ENCODE results near the gene ADCY6.
A peak's percentile ranks its signal among the peaks of the same experiment; 100 is the strongest.

Gene ADCY6

DNA sequence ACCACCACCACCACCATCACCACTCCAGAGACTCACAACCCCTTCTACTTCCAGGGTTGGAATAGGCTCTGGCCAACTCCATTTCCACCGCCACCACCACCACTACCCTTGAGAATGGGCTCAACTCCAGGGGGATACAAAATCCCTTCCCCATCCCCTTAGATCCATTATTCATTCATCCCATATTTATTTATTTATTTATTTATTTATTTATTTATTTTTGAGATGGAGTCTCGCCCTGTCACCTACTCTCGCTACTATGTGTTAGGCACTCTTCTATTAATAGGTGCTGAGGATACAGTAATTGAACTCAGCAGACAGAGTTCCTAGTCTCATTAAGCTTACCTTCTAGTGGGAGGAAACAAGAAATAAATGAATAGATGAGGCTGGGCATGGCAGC is 4.8 kb upstream of the ADCY6 start:
- DNase-seq (ENCODE audit: low read depth) = no peak
- TF ChIP-seq, protein P1, sequence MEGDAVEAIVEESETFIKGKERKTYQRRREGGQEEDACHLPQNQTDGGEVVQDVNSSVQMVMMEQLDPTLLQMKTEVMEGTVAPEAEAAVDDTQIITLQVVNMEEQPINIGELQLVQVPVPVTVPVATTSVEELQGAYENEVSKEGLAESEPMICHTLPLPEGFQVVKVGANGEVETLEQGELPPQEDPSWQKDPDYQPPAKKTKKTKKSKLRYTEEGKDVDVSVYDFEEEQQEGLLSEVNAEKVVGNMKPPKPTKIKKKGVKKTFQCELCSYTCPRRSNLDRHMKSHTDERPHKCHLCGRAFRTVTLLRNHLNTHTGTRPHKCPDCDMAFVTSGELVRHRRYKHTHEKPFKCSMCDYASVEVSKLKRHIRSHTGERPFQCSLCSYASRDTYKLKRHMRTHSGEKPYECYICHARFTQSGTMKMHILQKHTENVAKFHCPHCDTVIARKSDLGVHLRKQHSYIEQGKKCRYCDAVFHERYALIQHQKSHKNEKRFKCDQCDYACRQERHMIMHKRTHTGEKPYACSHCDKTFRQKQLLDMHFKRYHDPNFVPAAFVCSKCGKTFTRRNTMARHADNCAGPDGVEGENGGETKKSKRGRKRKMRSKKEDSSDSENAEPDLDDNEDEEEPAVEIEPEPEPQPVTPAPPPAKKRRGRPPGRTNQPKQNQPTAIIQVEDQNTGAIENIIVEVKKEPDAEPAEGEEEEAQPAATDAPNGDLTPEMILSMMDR (conservative IDR thresholded peaks at IDR 0.05; ENCODE audit: low read depth, low read length) = no peak
- no peak overlapping the region for H3K4me3 ChIP-seq (ENCODE audit: low read depth, low read length)

DNA sequence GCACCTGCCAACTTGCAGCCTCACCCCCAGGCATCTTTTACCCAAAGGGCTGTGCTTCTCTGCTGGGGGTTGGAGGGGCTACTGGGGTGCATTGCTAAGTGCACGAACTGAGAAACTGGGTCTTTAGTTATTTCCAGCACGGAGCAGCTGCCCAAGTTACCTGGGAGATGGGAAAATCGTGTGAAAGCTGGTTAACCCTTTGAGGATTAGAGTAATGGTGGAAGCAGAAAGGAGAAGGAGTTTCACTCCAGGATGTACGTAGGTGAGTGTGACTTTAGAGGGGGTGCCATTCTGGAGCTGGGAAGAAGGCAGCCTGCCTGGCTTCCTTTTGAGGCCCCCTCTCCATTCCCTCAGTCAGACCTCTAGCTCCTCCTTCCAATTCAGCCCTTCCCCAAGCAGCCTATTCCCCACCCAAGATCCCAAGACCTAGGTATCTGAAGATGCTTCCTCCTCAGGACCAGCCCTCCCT is 1.0 kb upstream of the ADCY6 start:
- TF ChIP-seq, protein P1 (conservative IDR thresholded peaks at IDR 0.05; ENCODE audit: low read depth, low read length) = no peak
- H3K4me3 ChIP-seq (ENCODE audit: low read depth, low read length) = peak overlapping the region; percentile 80
- DNase-seq (ENCODE audit: low read depth) = no peak

DNA sequence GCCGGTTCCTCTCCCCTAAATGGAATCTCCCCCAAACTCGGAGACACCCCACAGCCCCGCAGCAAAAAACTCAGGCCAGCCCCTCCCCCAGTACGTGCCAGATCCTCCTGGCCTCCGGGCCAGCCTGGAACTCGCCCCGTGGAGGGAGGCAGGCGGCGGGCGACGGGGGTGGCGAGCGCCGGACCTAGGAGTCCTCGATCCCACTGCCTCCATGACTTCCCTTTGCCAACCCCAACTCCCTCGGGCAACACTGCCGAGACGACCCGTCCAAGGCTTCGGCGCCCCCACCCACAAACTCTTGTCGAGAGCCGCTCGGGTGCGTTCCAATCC is 400 bp downstream of the ADCY6 start:
- peak overlapping the region; percentile 80 for H3K4me3 ChIP-seq (ENCODE audit: low read depth, low read length)
- TF ChIP-seq, protein P1 (conservative IDR thresholded peaks at IDR 0.05; ENCODE audit: low read depth, low read length) = no peak
- DNase-seq (ENCODE audit: low read depth) = no peak

DNA sequence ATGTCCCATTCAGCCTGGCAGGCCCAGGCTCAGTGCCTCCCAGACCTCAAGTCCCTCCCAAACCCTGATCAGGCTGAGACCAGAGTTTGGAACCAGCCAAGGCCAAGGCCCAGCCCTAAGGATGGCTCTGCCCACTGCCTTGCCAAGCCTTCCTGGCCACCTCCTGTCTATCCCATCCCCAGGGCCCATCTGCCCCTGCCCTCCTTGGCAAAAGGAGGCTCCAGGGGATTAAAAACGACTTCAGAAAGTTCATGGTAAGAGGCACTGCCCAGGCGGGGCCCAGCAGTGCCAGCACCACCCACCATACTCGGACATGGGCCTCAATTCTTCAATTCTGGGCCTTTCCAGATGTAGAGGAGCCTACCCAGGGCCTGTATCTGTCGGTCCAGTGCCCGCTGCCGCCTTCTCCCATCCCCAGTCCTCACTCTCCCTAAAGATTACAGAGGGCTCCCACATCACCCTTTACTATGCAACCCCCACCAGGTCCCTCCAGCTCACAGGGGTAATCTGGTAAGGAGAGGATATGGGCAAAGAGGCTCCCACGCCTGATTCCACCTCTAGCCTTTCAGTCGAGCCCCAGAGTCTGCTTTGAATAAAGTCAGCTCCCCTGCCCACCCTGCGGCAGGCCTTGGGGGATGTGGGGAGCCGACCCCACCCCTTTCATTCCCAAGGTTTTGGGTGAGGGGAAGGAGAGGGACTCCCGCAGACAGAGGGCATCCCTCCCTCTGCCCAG is 932 bp downstream of the ADCY6 start:
- TF ChIP-seq, protein P1 (conservative IDR thresholded peaks at IDR 0.05; ENCODE audit: low read depth, low read length) = no peak
- peak overlapping the region; percentile 80 for H3K4me3 ChIP-seq (ENCODE audit: low read depth, low read length)
- DNase-seq (ENCODE audit: low read depth) = no peak

DNA sequence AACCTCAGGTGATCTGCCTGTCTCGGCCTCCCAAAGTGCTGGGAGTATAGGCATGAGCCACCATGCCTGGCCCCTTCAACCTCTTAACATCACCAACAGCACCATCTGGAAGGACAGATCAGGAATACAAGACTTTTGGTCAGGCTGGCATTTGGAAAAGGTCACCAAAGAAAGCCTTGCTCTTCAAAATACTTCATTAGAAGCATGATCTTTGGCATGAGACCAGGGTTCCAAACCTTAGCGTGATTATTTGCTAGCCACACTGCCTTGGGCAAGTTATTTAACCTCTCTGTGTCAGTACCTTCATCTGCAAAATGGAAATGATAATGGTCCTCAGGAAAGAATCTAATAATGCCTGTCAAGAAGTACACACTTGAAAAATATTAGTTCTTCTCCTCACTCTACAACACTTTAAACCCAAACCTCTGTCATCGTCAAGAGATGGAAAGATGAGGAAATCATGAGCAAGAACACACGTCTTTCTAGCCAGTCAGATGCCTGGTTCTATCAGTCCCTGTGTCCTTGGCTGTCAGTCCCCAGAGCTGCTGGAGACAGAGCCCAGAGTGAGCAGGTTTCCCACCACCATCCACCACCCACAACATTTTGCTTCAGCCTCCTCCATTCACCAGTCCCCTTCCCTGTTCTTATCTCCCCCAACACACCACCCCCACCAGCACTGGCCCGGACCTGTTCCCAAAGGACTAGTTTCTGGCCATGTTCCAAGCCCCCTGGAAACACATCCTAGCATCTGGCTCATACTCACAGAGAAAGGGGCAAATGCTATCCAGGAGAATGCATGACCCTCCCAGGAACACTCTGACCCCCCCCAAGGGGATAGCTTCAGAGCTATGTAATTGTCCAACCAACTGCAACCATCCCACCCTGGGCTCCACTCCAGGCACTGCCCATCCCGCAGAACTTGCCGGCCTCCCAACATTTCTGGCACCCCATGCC is 2.0 kb downstream of the ADCY6 start:
- H3K4me3 ChIP-seq (ENCODE audit: low read depth, low read length) = no peak overlapping the region
- DNase-seq (ENCODE audit: low read depth) = no peak
- TF ChIP-seq, protein P1 (conservative IDR thresholded peaks at IDR 0.05; ENCODE audit: low read depth, low read length) = no peak

DNA sequence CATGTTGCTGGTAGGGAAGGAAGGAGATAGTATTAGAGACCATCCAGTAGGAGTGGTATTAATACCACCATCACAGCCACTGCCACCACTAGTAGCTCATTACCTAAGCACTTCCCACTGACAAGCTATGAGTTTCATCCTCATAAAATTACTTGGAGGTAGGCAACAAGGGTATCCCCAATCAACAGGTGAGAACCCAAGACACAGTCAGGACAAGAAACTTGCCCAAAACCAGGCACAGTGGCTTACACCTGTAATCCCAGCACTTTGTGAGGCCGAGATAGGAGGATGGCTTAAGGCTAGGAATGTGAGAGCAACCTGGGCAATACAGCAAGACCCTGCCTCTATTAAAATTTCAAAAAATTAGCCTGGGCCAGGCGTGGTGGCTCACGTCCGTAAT is 5.5 kb downstream of the ADCY6 start:
- TF ChIP-seq, protein P1 (conservative IDR thresholded peaks at IDR 0.05; ENCODE audit: low read depth, low read length) = no peak
- no peak for DNase-seq (ENCODE audit: low read depth)
- no peak overlapping the region for H3K4me3 ChIP-seq (ENCODE audit: low read depth, low read length)
